Peyer's patch (tissue), 4 donors: ENCODE results near the gene OR6J1.

Experiments used
- POLR2A ChIP-seq, 2 donors: fragments of 450-650 bp; IDR thresholded peaks; one replicate each; pipeline ENCODE4 v1.5.1; 2017; ENCODE audit warnings: antibody characterized with exemption in 2 of 2, mild to moderate bottlenecking in 2 of 2, moderate library complexity in 2 of 2
- TF ChIP-seq, protein P1 (sequence below), 6 experiments: fragments of 450-650 bp in 4 of 6; fragments of 200-600 bp in 2 of 6; sonication (generic) in 1 of 6; IDR thresholded peaks; one replicate each; pipeline ENCODE4 v1.5.1; 2017 to 2019; ENCODE audit warnings: antibody characterized with exemption in 6 of 6, mild to moderate bottlenecking in 3 of 6, moderate library complexity in 1 of 6

GRCh38 chr14:22651586-22651985 lies 7.4 kb upstream of the OR6J1 start:
- TF ChIP-seq, protein P1, sequence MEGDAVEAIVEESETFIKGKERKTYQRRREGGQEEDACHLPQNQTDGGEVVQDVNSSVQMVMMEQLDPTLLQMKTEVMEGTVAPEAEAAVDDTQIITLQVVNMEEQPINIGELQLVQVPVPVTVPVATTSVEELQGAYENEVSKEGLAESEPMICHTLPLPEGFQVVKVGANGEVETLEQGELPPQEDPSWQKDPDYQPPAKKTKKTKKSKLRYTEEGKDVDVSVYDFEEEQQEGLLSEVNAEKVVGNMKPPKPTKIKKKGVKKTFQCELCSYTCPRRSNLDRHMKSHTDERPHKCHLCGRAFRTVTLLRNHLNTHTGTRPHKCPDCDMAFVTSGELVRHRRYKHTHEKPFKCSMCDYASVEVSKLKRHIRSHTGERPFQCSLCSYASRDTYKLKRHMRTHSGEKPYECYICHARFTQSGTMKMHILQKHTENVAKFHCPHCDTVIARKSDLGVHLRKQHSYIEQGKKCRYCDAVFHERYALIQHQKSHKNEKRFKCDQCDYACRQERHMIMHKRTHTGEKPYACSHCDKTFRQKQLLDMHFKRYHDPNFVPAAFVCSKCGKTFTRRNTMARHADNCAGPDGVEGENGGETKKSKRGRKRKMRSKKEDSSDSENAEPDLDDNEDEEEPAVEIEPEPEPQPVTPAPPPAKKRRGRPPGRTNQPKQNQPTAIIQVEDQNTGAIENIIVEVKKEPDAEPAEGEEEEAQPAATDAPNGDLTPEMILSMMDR (IDR thresholded peaks at IDR 0.05) = no peak
- no peak for TF ChIP-seq POLR2A (IDR thresholded peaks at IDR 0.05)
